Measurements from ENCODE around the gene TMEM201. TPM values are rescaled to one million over a fixed set of nuclear protein-coding genes. Genes with fewer than 3 reads are reported as not detected.

TMEM201 gene
- total and polyA plus RNA-seq, 2 of the 13 experiments (the other 11 are each of a cell fraction or from before 2014, with no cell fraction given), result 1.5 to 8.2 TPM

DNA sequence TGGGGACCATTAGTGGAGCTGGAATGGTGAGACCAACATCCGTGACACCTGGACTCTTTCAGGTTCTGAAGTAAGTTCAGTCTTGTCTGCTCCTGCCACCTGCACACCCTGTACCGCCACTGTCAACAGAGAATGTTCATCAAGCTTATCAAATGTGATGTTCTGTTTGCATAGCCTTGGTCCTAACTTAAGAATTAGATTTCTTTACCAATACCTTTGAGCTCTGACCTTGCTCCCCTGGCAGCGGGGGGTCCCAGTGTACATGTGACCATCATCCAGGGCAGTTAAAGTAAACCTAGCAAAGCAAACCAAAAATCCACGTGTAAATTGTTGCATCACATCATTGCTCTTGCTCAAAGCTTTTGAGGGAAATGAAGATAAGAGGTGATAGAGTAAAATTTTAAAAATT, 35.0 kb upstream of the TMEM201 start (continued):
- TF ChIP-seq, protein P1, sequence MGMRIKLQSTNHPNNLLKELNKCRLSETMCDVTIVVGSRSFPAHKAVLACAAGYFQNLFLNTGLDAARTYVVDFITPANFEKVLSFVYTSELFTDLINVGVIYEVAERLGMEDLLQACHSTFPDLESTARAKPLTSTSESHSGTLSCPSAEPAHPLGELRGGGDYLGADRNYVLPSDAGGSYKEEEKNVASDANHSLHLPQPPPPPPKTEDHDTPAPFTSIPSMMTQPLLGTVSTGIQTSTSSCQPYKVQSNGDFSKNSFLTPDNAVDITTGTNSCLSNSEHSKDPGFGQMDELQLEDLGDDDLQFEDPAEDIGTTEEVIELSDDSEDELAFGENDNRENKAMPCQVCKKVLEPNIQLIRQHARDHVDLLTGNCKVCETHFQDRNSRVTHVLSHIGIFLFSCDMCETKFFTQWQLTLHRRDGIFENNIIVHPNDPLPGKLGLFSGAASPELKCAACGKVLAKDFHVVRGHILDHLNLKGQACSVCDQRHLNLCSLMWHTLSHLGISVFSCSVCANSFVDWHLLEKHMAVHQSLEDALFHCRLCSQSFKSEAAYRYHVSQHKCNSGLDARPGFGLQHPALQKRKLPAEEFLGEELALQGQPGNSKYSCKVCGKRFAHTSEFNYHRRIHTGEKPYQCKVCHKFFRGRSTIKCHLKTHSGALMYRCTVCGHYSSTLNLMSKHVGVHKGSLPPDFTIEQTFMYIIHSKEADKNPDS (CRISPR knock-in tag; IDR thresholded peaks at IDR 0.05), result 0 out of 2 replicates have a peak, but pooled peaks have one; percentile 62
- TF ChIP-seq SKI (IDR thresholded peaks at IDR 0.05; ENCODE audit: partially characterized antibody), result peak; percentile 56
- TF ChIP-seq ZKSCAN5 (CRISPR knock-in tag; IDR thresholded peaks at IDR 0.05), result peak; percentile 57; the same call in 1 of the 2 replicates
- TF ChIP-seq ATF1 (CRISPR knock-in tag; IDR thresholded peaks at IDR 0.05), result peak; percentile 84
- TF ChIP-seq, protein P2, sequence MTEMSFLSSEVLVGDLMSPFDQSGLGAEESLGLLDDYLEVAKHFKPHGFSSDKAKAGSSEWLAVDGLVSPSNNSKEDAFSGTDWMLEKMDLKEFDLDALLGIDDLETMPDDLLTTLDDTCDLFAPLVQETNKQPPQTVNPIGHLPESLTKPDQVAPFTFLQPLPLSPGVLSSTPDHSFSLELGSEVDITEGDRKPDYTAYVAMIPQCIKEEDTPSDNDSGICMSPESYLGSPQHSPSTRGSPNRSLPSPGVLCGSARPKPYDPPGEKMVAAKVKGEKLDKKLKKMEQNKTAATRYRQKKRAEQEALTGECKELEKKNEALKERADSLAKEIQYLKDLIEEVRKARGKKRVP (CRISPR knock-in tag; IDR thresholded peaks at IDR 0.05), result peak in 1 of 2 experiments; percentile 98; a peak in 2 of 4 replicates
- TF ChIP-seq, protein P3, sequence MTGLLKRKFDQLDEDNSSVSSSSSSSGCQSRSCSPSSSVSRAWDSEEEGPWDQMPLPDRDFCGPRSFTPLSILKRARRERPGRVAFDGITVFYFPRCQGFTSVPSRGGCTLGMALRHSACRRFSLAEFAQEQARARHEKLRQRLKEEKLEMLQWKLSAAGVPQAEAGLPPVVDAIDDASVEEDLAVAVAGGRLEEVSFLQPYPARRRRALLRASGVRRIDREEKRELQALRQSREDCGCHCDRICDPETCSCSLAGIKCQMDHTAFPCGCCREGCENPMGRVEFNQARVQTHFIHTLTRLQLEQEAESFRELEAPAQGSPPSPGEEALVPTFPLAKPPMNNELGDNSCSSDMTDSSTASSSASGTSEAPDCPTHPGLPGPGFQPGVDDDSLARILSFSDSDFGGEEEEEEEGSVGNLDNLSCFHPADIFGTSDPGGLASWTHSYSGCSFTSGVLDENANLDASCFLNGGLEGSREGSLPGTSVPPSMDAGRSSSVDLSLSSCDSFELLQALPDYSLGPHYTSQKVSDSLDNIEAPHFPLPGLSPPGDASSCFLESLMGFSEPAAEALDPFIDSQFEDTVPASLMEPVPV (CRISPR knock-in tag; IDR thresholded peaks at IDR 0.05), result peak; percentile 62; the same call in 1 of the 2 replicates
- TF ChIP-seq, protein P4, sequence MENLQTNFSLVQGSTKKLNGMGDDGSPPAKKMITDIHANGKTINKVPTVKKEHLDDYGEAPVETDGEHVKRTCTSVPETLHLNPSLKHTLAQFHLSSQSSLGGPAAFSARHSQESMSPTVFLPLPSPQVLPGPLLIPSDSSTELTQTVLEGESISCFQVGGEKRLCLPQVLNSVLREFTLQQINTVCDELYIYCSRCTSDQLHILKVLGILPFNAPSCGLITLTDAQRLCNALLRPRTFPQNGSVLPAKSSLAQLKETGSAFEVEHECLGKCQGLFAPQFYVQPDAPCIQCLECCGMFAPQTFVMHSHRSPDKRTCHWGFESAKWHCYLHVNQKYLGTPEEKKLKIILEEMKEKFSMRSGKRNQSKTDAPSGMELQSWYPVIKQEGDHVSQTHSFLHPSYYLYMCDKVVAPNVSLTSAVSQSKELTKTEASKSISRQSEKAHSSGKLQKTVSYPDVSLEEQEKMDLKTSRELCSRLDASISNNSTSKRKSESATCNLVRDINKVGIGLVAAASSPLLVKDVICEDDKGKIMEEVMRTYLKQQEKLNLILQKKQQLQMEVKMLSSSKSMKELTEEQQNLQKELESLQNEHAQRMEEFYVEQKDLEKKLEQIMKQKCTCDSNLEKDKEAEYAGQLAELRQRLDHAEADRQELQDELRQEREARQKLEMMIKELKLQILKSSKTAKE (CRISPR knock-in tag; IDR thresholded peaks at IDR 0.05; ENCODE audit: borderline replicate concordance), result peak; percentile 96
- no peak; the same call in 1 of the 2 replicates for TF ChIP-seq ZKSCAN1 (IDR thresholded peaks at IDR 0.05; ENCODE audit: low read length)
- 0 out of 2 replicates have a peak, but pooled peaks have one; percentile 53 for TF ChIP-seq ZNF253 (CRISPR knock-in tag; IDR thresholded peaks at IDR 0.05; ENCODE audit: borderline replicate concordance)
- TF ChIP-seq NFYB (CRISPR knock-in tag; IDR thresholded peaks at IDR 0.05), result peak; percentile 17; the same call in 1 of the 2 replicates
- peak; percentile 27; the same call in 1 of the 2 replicates for TF ChIP-seq ZNF564 (CRISPR knock-in tag; IDR thresholded peaks at IDR 0.05)
- peak; percentile 83; the same call in 1 of the 2 replicates for TF ChIP-seq ZSCAN29 (CRISPR knock-in tag; conservative IDR thresholded peaks at IDR 0.05)
- TF ChIP-seq KDM5B (CRISPR knock-in tag; IDR thresholded peaks at IDR 0.05; ENCODE audit: borderline replicate concordance), result no peak
- TF ChIP-seq, protein P5, sequence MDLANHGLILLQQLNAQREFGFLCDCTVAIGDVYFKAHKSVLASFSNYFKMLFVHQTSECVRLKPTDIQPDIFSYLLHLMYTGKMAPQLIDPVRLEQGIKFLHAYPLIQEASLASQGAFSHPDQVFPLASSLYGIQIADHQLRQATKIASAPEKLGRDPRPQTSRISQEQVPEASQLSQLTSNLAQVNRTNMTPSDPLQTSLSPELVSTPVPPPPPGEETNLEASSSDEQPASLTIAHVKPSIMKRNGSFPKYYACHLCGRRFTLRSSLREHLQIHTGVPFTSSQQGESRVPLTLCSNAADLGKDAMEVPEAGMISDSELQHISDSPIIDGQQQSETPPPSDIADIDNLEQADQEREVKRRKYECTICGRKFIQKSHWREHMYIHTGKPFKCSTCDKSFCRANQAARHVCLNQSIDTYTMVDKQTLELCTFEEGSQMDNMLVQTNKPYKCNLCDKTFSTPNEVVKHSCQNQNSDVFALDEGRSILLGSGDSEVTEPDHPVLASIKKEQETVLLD (CRISPR knock-in tag; IDR thresholded peaks at IDR 0.05; ENCODE audit: low read depth), result 0 out of 2 replicates have a peak, but pooled peaks have one; percentile 37
- TF ChIP-seq, protein P6, sequence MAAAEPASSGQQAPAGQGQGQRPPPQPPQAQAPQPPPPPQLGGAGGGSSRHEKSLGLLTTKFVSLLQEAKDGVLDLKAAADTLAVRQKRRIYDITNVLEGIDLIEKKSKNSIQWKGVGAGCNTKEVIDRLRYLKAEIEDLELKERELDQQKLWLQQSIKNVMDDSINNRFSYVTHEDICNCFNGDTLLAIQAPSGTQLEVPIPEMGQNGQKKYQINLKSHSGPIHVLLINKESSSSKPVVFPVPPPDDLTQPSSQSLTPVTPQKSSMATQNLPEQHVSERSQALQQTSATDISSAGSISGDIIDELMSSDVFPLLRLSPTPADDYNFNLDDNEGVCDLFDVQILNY (CRISPR knock-in tag; conservative IDR thresholded peaks at IDR 0.05), result no peak
- no peak for TF ChIP-seq RORA (CRISPR knock-in tag; IDR thresholded peaks at IDR 0.05)
- peak; percentile 56; the same call in 1 of the 2 replicates for TF ChIP-seq ELF1 (CRISPR knock-in tag; IDR thresholded peaks at IDR 0.05)
- TF ChIP-seq, protein P7, sequence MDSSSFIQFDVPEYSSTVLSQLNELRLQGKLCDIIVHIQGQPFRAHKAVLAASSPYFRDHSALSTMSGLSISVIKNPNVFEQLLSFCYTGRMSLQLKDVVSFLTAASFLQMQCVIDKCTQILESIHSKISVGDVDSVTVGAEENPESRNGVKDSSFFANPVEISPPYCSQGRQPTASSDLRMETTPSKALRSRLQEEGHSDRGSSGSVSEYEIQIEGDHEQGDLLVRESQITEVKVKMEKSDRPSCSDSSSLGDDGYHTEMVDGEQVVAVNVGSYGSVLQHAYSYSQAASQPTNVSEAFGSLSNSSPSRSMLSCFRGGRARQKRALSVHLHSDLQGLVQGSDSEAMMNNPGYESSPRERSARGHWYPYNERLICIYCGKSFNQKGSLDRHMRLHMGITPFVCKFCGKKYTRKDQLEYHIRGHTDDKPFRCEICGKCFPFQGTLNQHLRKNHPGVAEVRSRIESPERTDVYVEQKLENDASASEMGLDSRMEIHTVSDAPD (CRISPR knock-in tag; IDR thresholded peaks at IDR 0.05), result peak; percentile 96
